Mesenteric fat pad (tissue), 1 donor: ENCODE data around the gene IGFBP2. TPM values are rescaled to one million over a fixed set of nuclear protein-coding genes. Genes with fewer than 3 reads are reported as not detected.

Experiments
- DNase-seq: peaks from one replicate; pipeline ENCODE4 v3.0.0-alpha.2; 2020; ENCODE audit warnings: low spot score
- total RNA-seq: library from RNA; stranded (reverse); fragmentation: NEBNext Ultra II Directional; extraction: Animal tissue kit (Norgen Biotek cat#: 25700); gene quantifications from one replicate; pipeline ENCODE4 v1.2.1, GENCODE V29; 2021
- donor health status: DM: yes; HTN: yes; CAD: no.

The IGFBP2 gene
- total RNA-seq, 1 donor from 2014 or later: 59.9 TPM

- no peak for DNase-seq
Measured at GRCh38 chr2:216636551-216637450, 3.6 kb downstream of the IGFBP2 start.

GRCh38 chr2:216637472-216637871, 4.3 kb downstream of the IGFBP2 start:
- no peak for DNase-seq

- DNase-seq: no peak
Measured at GRCh38 chr2:216643986-216644659, 10.9 kb downstream of the IGFBP2 start.

- DNase-seq: no peak
Measured at GRCh38 chr2:216644842-216645635, 11.8 kb downstream of the IGFBP2 start.

GRCh38 chr2:216645636-216645950, 12.4 kb downstream of the IGFBP2 start:
- no peak for DNase-seq

- DNase-seq: no peak
Measured at GRCh38 chr2:216646116-216646515, 12.9 kb downstream of the IGFBP2 start.

- no peak for DNase-seq
Measured at GRCh38 chr2:216648105-216648504, 14.9 kb downstream of the IGFBP2 start.

- no peak for DNase-seq
Measured at GRCh38 chr2:216649574-216649973, 16.4 kb downstream of the IGFBP2 start.

GRCh38 chr2:216650626-216651257, 17.5 kb downstream of the IGFBP2 start:
- no peak for DNase-seq

- no peak for DNase-seq
Measured at GRCh38 chr2:216651351-216651881, 18.2 kb downstream of the IGFBP2 start.

GRCh38 chr2:216652566-216652965, 19.3 kb downstream of the IGFBP2 start:
- DNase-seq: no peak

GRCh38 chr2:216653093-216653799, 20.0 kb downstream of the IGFBP2 start:
- no peak for DNase-seq

GRCh38 chr2:216653931-216654365, 20.7 kb downstream of the IGFBP2 start:
- no peak for DNase-seq

GRCh38 chr2:216654528-216655052, 21.4 kb downstream of the IGFBP2 start:
- no peak for DNase-seq

- DNase-seq: no peak
Measured at GRCh38 chr2:216657086-216657855, 24.1 kb downstream of the IGFBP2 start.

- no peak for DNase-seq
Measured at GRCh38 chr2:216657980-216658379, 24.8 kb downstream of the IGFBP2 start.

GRCh38 chr2:216658757-216659156, 25.5 kb downstream of the IGFBP2 start:
- no peak for DNase-seq

- no peak for DNase-seq
Measured at GRCh38 chr2:216659276-216659675, 26.1 kb downstream of the IGFBP2 start.

- no peak for DNase-seq
Measured at GRCh38 chr2:216660496-216660895, 27.3 kb downstream of the IGFBP2 start.
